IMR-90 (cell line): ENCODE results near the gene AKAP13. TPM values are rescaled to one million over a fixed set of nuclear protein-coding genes. Genes with fewer than 3 reads are reported as not detected.

ENCODE experiments used
- ATAC-seq: fragments of 200-7000 bp; cut with Tn5 transposase; 2 replicates; pipeline ENCODE4 v1.9.1; 2020; ENCODE audit warnings: low read depth, mild to moderate bottlenecking, moderate library complexity
- BruUV-seq: library from RNA; stranded (reverse); fragments of 400-500 nt; replicated peaks from 2 replicates; lab custom pipeline; 2021; lab: Mats Ljungman, UMichigan
- CTCF ChIA-PET: fragments of 300-600 bp; formaldehyde crosslinking; extraction: SDS; loops from one replicate; lab custom pipeline; 2021; ENCODE audit warnings: antibody characterized with exemption; lab: Yijun Ruan, JAX
- POLR2A ChIA-PET: fragments of 300-600 bp; sonication (Branson Sonifier 250); formaldehyde crosslinking; loops from one replicate; lab custom pipeline; 2022; ENCODE audit warnings: antibody characterized with exemption; ENCODE audit not compliant: unreplicated experiment; lab: Charles Lee
- DNase-seq: peaks from one replicate; pipeline ENCODE4 v3.0.0; 2013
- H2AFZ ChIP-seq: replicated peaks from 2 replicates; pipeline ENCODE3; 2013; ENCODE audit warnings: low read length, mild to moderate bottlenecking; ENCODE audit not compliant: poor library complexity
- H2AK5ac ChIP-seq: 2 replicates; pipeline ENCODE4 v1.6.1; 2013; ENCODE audit warnings: low read depth, low read length, inconsistent platforms
- H2AK9ac ChIP-seq: replicated peaks from 2 replicates; pipeline ENCODE3; 2013; ENCODE audit warnings: mild to moderate bottlenecking, low read depth, low read length, moderate library complexity; ENCODE audit not compliant: poor library complexity
- H2BK120ac ChIP-seq: 2 replicates; pipeline ENCODE4 v1.6.1; 2013; ENCODE audit warnings: low read depth, low read length, inconsistent platforms
- H2BK15ac ChIP-seq: 3 replicates; pipeline ENCODE4 v1.6.1; 2013; ENCODE audit warnings: low read depth, low read length, inconsistent platforms
- H2BK20ac ChIP-seq: 2 replicates; pipeline ENCODE4 v1.6.1; 2013; ENCODE audit warnings: low read depth, mild to moderate bottlenecking, inconsistent platforms, low read length, moderate library complexity
- H2BK5ac ChIP-seq: 2 replicates; pipeline ENCODE4 v1.6.1; 2013; ENCODE audit warnings: mild to moderate bottlenecking, low read depth, low read length, inconsistent platforms; ENCODE audit not compliant: poor library complexity, severe bottlenecking
- H3K14ac ChIP-seq: replicated peaks from 2 replicates; pipeline ENCODE4 v1.6.1; 2013; ENCODE audit warnings: low read depth, low read length, inconsistent platforms
- H3K18ac ChIP-seq: 2 replicates; pipeline ENCODE4 v1.6.1; 2013; ENCODE audit warnings: low read depth, low read length, control low read depth
- H3K23ac ChIP-seq: 2 replicates; pipeline ENCODE4 v1.6.1; 2013; ENCODE audit warnings: low read depth, low read length, inconsistent platforms
- H3K27ac ChIP-seq: 2 replicates; pipeline ENCODE4 v1.5.1; 2013; ENCODE audit warnings: mild to moderate bottlenecking, control low read depth, low read length; ENCODE audit not compliant: insufficient read depth
- H3K27me3 ChIP-seq: 2 replicates; pipeline ENCODE4 v1.6.1; 2013; ENCODE audit warnings: low read length; ENCODE audit not compliant: control insufficient read depth, insufficient read depth
- H3K36me3 ChIP-seq: 2 replicates; pipeline ENCODE4 v1.6.1; 2013; ENCODE audit warnings: low read length, mixed read lengths; ENCODE audit not compliant: control insufficient read depth, insufficient read depth
- H3K4ac ChIP-seq: 2 replicates; pipeline ENCODE4 v1.6.1; 2013; ENCODE audit warnings: low read depth, low read length, inconsistent platforms
- H3K4me1 ChIP-seq: 2 replicates; pipeline ENCODE4 v1.6.1; 2013; ENCODE audit warnings: low read length, mixed read lengths; ENCODE audit not compliant: control insufficient read depth, insufficient read depth
- H3K4me2 ChIP-seq: 2 replicates; pipeline ENCODE4 v1.6.1; 2013; ENCODE audit warnings: low read depth, mild to moderate bottlenecking, control low read depth, low read length, moderate library complexity
- H3K4me3 ChIP-seq: 2 replicates; pipeline ENCODE4 v1.5.1; 2013; ENCODE audit warnings: low read depth, mild to moderate bottlenecking, control low read depth, low read length, moderate library complexity; ENCODE audit not compliant: insufficient read depth
- H3K56ac ChIP-seq: 2 replicates; pipeline ENCODE4 v1.6.1; 2013; ENCODE audit warnings: low read length, inconsistent platforms; ENCODE audit not compliant: insufficient read depth; ENCODE audit errors: extremely low read depth
- H3K79me1 ChIP-seq, 2 experiments: 2 replicates each; pipeline ENCODE4 v1.6.1; 2013; ENCODE audit warnings: low read length in 2 of 2, inconsistent platforms in 1 of 2, low read depth in 1 of 2
- H3K9ac ChIP-seq: 2 replicates; pipeline ENCODE4 v1.6.1; 2013; ENCODE audit warnings: low read depth, low read length, control low read depth
- H3K9me1 ChIP-seq: 2 replicates; pipeline ENCODE4 v1.6.1; 2013; ENCODE audit warnings: low read length, inconsistent platforms; ENCODE audit not compliant: insufficient read depth
- H3K9me3 ChIP-seq: 2 replicates; pipeline ENCODE4 v1.6.1; 2013; ENCODE audit warnings: low read length; ENCODE audit not compliant: control insufficient read depth, insufficient read depth
- H4K20me1 ChIP-seq: 2 replicates; pipeline ENCODE4 v1.6.1; 2013; ENCODE audit warnings: low read length, inconsistent platforms; ENCODE audit not compliant: insufficient read depth
- H4K5ac ChIP-seq: 2 replicates; pipeline ENCODE4 v1.6.1; 2013; ENCODE audit warnings: mild to moderate bottlenecking, low read depth, low read length, control low read depth
- H4K8ac ChIP-seq, 2 experiments: 2 replicates each; pipeline ENCODE4 v1.6.1; 2013; ENCODE audit warnings: low read depth in 2 of 2, low read length in 2 of 2, control low read depth in 1 of 2, inconsistent platforms in 1 of 2
- H4K91ac ChIP-seq: 2 replicates; pipeline ENCODE4 v1.6.1; 2013; ENCODE audit warnings: low read depth, low read length, inconsistent platforms; ENCODE audit not compliant: insufficient read depth
- CHD1 ChIP-seq: IDR thresholded peaks from 2 replicates; pipeline ENCODE4 v1.6.1; 2012; ENCODE audit warnings: low read depth, low read length, improper control_type of control experiment
- CTCF ChIP-seq: conservative IDR thresholded peaks from 2 replicates; pipeline ENCODE4 v1.5.1; 2012; ENCODE audit warnings: mild to moderate bottlenecking, low read depth, low read length, improper control_type of control experiment
- MAFK ChIP-seq: IDR thresholded peaks from 2 replicates; pipeline ENCODE4 v1.6.1; 2012; ENCODE audit warnings: low read depth, low read length, improper control_type of control experiment
- MAZ ChIP-seq: IDR thresholded peaks from 2 replicates; pipeline ENCODE4 v1.6.1; 2012; ENCODE audit warnings: low read depth, mild to moderate bottlenecking, low read length, improper control_type of control experiment, moderate library complexity, borderline replicate concordance
- NFE2L2 ChIP-seq: fragments of 150-350 bp; IDR thresholded peaks from 2 replicates; pipeline ENCODE4 v1.6.1; 2016; ENCODE audit warnings: low read depth, mild to moderate bottlenecking, low read length
- RCOR1 ChIP-seq: IDR thresholded peaks from 2 replicates; pipeline ENCODE4 v1.6.1; 2012; ENCODE audit warnings: mild to moderate bottlenecking, low read length, improper control_type of control experiment; ENCODE audit not compliant: insufficient replicate concordance
- USF2 ChIP-seq: fragments of 150-350 bp; IDR thresholded peaks from 2 replicates; pipeline ENCODE4 v1.6.1; 2017; ENCODE audit warnings: mild to moderate bottlenecking, antibody characterized with exemption, low read length, low read depth
- WGBS, 2 experiments: methylation state at CpG; one replicate each; pipeline versions ENCODE4 v1.1.5 to v1.1.7; 2013; ENCODE audit warnings: missing lambda C conversion rate in 2 of 2; ENCODE audit not compliant: insufficient read length in 1 of 2; ENCODE audit errors: extremely low coverage in 2 of 2; 5-methylcytosine and 5-hydroxymethylcytosine counted together
- dilution Hi-C: fragments of 300-500 bp; cut with HindIII; formaldehyde crosslinking; loops from one replicate; pipeline ENCODE4 v1.14.3; 2018; ENCODE audit warnings: low sequenced_read_pairs; ENCODE audit not compliant: unreplicated experiment
- in situ Hi-C: fragments of 300-500 bp; cut with MboI; formaldehyde crosslinking; loops from 3 replicates; pipeline ENCODE4 v1.14.3; 2019; ENCODE audit warnings: low sequenced_read_pairs, inconsistent platforms, mixed read lengths
- intact Hi-C: fragments of 100-400 bp; cut with micrococcal nuclease; formaldehyde crosslinking; loops from 2 replicates; pipeline ENCODE4 v1.10.0; 2022
- polyA plus RNA-seq, 3 experiments: library from polyadenylated mRNA; depleted of rRNA; stranded (reverse); fragments of >200 nt; gene quantifications; 2 replicates each; pipeline ENCODE4 v1.2.3, GENCODE V29; 2012; ENCODE audit warnings: low replicate concordance in 1 of 3
- total RNA-seq: library from RNA; depleted of rRNA; stranded (reverse); fragments of >200 nt; gene quantifications from 2 replicates; pipeline ENCODE4 v1.2.3, GENCODE V29; 2012

The AKAP13 gene
- total and polyA plus RNA-seq, 2 of the 4 experiments (the other 2 are of a cell fraction) = 10.4 to 46.4 TPM

- no peaks in the 10 kb centered on the region for H3K9me3 ChIP-seq
- H3K9me1 ChIP-seq = peaks cover 12% of the 10 kb centered on the region
- no peak overlapping the region for H3K56ac ChIP-seq
- DNase-seq (peak; percentile 46), ATAC-seq (peak; percentile 71)
- H3K79me1 ChIP-seq = peaks cover 42 to 75% of the 10 kb centered on the region in 2 experiments
- CTCF ChIA-PET = interaction anchor here (0.6 kb wide), 1 partner anchor 22 kb away, joined by 4 read pairs; no protein-coding TSS in a partner anchor
- H2BK20ac ChIP-seq = no peak overlapping the region
- dilution Hi-C loops (no loop called here), intact Hi-C loops (no loop called here), in situ Hi-C loops (no loop called here)
- H3K27me3 ChIP-seq = no peaks in the 10 kb centered on the region
- H2BK120ac ChIP-seq = no peak overlapping the region
- no peak overlapping the region for H2AK5ac ChIP-seq
- H3K4me2 ChIP-seq = no peak overlapping the region; the same call in 1 of the 2 replicates
- no peak overlapping the region for H2BK5ac ChIP-seq
- no CpG with 5 or more reads among the region's 10 CpGs for WGBS, 2 experiments
- TF ChIP-seq NFE2L2 (no peak), USF2 (no peak), MAFK (no peak), CHD1 (no peak), CTCF (no peak), RCOR1 (no peak), MAZ (no peak)
- peaks cover 27% of the 10 kb centered on the region for H3K36me3 ChIP-seq
- H3K9ac ChIP-seq = no peak overlapping the region
- H4K5ac ChIP-seq = no peak overlapping the region
- POLR2A ChIA-PET = no interaction called here
- peak overlapping the region; percentile 59; the same call in 1 of the 2 replicates for H3K23ac ChIP-seq
- H2BK15ac ChIP-seq = no peak overlapping the region
- no peak overlapping the region for H2AK9ac ChIP-seq
- H3K27ac ChIP-seq = no peak overlapping the region
- no peak overlapping the region for H4K91ac ChIP-seq
- H4K20me1 ChIP-seq = peaks cover 4% of the 10 kb centered on the region; the same call in 1 of the 2 replicates
- no peak overlapping the region for H3K4me3 ChIP-seq
- H4K8ac ChIP-seq = no peak overlapping the region
- no TSS peak for BruUV-seq
- H3K4me1 ChIP-seq = peaks cover 7% of the 10 kb centered on the region; the same call in 1 of the 2 replicates
- 0 out of 2 replicates have a peak overlapping the region, but pooled peaks have one; percentile 13 for H3K4ac ChIP-seq
- H2AFZ ChIP-seq = no peak overlapping the region
- H3K14ac ChIP-seq = peak overlapping the region; percentile 36; the same call in 1 of the 2 replicates
- no peak overlapping the region for H3K18ac ChIP-seq
Observed at GRCh38 chr15:85582131-85583079, 202.0 kb downstream of the AKAP13 start.
